Measurements from ENCODE around the gene RNF222.
A peak's percentile ranks its signal among the peaks of the same experiment; 100 is the strongest.

The RNF222 gene

GRCh38 chr17:8413328-8413727 lies 15.7 kb upstream of the RNF222 start:
- TF ChIP-seq ZFX (IDR thresholded peaks at IDR 0.05) (no peak), CTCF (conservative IDR thresholded peaks at IDR 0.05) (no peak)
- no peak overlapping the region for H3K27ac ChIP-seq

GRCh38 chr17:8412089-8412488 lies 14.5 kb upstream of the RNF222 start:
- no peak overlapping the region for H3K27ac ChIP-seq
- no peak for TF ChIP-seq CTCF (conservative IDR thresholded peaks at IDR 0.05)
- no peak for TF ChIP-seq ZFX (IDR thresholded peaks at IDR 0.05)

- no peak overlapping the region for H3K27ac ChIP-seq
- TF ChIP-seq ZFX (IDR thresholded peaks at IDR 0.05) (no peak), CTCF (conservative IDR thresholded peaks at IDR 0.05) (no peak)
Observed at GRCh38 chr17:8410883-8411238, 13.2 kb upstream of the RNF222 start.

- TF ChIP-seq ZFX (IDR thresholded peaks at IDR 0.05) (no peak), CTCF (conservative IDR thresholded peaks at IDR 0.05) (peak; percentile 90)
- H3K27ac ChIP-seq, result no peak overlapping the region
Observed at GRCh38 chr17:8409966-8410882, 12.6 kb upstream of the RNF222 start.

- no peak for TF ChIP-seq ZFX (IDR thresholded peaks at IDR 0.05)
- no peak for TF ChIP-seq CTCF (conservative IDR thresholded peaks at IDR 0.05)
- H3K27ac ChIP-seq, result no peak overlapping the region
Observed at GRCh38 chr17:8408371-8408770, 10.7 kb upstream of the RNF222 start.

GRCh38 chr17:8406174-8406573 lies 8.5 kb upstream of the RNF222 start:
- TF ChIP-seq ZFX (IDR thresholded peaks at IDR 0.05), result no peak
- no peak for TF ChIP-seq CTCF (conservative IDR thresholded peaks at IDR 0.05)
- no peak overlapping the region for H3K27ac ChIP-seq

GRCh38 chr17:8405499-8406016 lies 7.9 kb upstream of the RNF222 start:
- TF ChIP-seq CTCF (conservative IDR thresholded peaks at IDR 0.05) (no peak), ZFX (IDR thresholded peaks at IDR 0.05) (no peak)
- no peak overlapping the region for H3K27ac ChIP-seq
